GM20431 (cell line): ENCODE measurements around the gene CEP78.

ENCODE experiments used
- in situ Hi-C: fragments of 300-500 bp; cut with MseI, MboI; formaldehyde crosslinking; loops from one replicate; pipeline ENCODE4 v1.15.0; 2020; ENCODE audit warnings: low sequenced_read_pairs; ENCODE audit not compliant: unreplicated experiment

The CEP78 gene

DNA sequence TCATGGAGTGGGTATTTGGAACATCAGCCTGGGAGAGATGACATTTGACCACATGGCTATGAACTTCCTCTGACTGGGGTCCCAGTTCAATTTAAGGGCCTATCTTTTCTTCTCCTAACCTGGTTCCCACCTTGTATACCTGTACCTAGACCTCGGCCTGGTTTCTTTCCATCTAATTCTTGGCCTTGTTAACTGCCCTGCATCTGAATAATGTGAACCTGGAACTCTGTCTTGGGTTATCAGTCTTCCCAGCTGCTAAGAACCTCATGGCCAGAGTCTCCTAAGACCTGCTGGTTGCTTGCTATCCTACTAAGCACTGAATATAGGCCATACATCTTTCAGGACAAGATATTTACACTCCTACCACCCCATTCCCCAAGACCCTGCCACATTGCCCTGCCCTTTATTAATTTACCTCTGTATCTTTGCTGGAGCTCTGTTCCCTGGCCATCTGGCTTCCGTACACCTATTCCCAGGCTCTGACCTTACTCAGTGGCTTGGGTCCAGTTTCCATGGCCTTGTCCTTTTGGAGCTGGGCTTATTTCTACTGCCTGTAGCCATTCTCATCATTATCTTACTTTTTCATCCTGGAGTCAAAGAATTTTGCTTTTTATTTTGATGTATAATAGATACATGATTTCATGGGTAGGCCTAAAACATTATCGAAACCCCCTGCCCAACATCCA, 67.6 kb downstream of the CEP78 start:
- in situ Hi-C loops = no loop called here

DNA sequence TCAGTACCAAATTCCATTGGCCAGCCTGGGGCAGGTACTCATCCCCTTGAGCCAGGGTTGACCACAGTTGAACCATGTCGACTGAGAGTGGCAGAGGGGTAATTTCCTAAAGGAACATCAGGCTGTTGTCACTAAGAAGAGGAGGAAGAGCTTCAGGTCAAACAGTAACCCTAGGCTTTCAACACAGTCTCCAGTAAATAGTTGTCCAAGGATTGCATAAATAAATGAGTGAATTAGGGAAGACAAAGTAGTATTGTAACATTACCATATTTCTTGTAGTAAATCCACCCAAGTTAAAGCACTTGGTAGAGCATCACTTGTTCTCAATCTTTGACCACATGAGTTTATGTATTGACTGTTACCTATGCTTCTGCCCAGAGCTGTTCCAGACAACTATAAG, 68.5 kb downstream of the CEP78 start:
- in situ Hi-C loops = no loop called here

DNA sequence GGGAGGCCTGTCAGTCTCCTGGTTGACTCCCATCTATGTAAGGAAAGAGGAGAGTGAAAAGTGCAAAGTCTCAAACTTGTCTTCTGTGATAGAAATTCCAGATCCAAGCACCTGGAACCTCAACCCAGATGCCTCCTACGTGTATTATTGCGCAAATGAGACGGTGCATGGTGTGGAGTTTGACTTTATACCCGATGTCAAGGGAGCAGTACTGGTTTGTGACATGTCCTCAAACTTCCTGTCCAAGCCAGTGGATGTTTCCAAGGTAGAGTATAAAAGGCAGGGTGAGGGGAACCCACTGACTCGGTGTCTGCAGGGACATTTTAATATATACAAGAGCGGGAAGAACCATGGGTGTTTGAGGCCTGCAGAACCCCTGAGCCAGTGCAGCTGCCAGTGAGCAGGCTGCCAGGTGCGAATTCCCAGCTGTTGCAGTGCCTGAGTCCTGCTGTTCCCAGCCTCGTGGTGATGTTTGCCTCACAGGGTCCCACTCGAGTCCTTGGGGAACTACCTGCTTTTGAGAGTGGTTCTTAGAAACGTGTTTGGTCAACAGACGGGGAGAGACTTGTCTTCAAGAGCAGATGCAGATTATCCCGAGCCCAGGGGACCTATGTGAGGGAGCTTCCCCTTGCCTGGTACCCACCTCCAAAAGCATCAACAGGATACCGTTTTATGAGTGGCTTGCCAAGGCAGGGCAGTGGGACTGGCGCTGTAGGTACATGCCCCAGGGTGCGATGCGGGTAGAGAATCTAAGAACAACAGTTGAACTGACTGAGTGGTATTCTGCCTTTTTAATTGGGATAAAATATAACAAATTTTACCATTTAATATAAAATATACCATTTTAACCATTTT, 70.6 kb downstream of the CEP78 start:
- in situ Hi-C loops = no loop called here

DNA sequence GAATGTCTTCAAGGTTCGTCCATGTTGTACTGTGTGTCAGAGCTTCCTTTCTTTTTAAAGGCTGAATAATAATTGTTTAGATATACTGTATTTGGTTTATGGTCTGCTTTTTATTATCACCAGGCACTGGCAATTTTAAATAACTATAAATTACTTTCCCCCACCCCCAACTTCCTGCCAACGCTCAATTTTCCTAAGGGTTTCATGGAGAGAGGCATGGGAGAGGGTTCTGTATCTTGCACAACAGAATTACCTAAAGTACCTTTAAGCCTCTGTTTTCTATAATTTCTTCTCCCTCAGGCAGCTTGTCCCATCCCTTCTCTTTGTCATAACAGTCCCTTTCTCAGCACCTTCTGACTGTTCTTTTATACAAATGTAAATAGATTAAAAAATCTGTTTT, 71.5 kb downstream of the CEP78 start:
- in situ Hi-C loops = no loop called here

DNA sequence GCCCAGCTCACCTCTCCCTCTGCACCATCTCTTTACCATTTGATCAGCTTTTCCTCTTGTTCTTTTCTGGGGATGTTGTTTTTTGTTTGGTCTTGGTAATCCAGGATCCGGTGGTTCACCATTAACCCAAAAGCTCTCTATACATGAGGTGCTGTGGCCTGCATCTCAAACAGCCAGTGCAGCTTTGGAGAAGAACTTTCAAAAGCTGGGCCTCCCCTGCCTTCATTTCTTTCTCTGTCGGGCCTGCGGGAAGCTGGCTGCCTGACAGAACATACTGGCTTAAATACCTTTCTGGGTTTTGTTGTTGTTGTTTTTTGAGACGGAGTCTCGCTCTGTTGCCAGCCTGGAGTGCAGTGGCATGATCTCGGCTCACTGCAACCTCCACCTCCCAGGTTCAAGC, 73.2 kb downstream of the CEP78 start:
- in situ Hi-C loops = no loop called here

DNA sequence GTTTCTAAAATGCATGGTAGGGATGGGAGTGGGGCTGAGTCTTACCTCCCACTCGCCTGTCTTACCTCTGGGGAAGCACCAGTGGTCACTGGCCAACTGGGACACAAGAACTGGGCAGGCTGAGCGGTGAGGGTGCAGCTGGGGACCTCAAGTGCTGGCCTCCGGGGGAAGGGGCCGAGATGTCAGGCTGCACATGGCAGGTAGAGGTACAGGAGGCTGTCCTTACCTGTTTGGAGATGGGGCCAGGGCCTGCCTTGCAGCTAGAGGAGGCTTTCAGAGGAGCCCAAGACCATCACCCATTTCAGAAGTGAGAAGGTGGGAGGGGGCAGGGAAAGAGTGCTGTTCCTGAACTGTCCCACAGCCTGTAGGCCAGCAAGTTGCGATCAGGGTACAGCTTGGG, 75.2 kb downstream of the CEP78 start:
- in situ Hi-C loops = no loop called here

DNA sequence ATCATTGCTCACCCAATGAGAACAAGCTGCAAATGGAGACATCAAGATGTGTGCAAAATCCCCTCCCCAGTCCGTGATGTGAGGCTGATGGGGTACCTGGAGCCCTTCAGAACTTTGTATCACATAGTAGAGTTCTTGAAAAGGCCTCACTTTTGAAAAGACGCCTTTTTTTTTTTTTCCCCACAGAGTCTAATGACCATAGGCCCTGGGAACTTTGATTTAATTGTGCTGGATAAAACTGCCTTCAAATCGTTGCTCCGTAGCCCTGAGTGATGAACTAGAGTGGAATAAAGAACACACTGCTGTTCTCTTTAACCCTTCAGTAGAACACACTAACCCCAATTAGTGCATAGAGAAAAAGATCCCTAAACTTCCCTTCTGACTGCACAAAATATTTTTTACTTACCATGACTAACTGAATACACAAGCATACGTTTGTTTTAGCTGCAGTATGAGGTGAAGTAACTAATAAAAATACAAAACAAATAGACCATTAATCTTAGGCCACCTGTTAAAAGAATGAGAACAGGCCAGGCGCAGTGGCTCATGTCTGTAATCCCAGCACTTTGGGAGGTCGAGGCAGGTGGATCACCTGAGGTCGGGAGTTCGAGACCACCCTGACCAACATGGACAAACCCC, 76.1 kb downstream of the CEP78 start:
- in situ Hi-C loops = no loop called here

DNA sequence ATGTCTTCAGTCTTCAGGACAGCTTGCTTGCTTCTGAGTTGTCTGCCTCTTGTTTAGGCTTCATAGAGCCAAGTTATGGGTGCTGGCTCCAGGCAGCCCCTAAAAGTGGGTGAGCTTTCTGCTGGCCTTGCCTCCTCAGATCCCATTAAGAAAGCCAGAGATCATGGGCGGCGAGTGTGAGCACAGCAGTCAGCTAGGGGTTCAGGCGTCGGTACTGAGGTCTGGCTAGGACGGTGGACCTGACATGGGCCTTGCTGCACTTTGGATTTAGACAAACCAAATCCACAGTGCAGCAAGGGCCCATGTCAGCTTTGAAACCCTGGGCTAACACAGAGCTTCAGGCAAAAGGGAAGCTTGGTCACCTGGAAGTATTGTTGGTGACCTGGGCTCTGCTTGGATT, 78.7 kb downstream of the CEP78 start:
- in situ Hi-C loops = no loop called here

DNA sequence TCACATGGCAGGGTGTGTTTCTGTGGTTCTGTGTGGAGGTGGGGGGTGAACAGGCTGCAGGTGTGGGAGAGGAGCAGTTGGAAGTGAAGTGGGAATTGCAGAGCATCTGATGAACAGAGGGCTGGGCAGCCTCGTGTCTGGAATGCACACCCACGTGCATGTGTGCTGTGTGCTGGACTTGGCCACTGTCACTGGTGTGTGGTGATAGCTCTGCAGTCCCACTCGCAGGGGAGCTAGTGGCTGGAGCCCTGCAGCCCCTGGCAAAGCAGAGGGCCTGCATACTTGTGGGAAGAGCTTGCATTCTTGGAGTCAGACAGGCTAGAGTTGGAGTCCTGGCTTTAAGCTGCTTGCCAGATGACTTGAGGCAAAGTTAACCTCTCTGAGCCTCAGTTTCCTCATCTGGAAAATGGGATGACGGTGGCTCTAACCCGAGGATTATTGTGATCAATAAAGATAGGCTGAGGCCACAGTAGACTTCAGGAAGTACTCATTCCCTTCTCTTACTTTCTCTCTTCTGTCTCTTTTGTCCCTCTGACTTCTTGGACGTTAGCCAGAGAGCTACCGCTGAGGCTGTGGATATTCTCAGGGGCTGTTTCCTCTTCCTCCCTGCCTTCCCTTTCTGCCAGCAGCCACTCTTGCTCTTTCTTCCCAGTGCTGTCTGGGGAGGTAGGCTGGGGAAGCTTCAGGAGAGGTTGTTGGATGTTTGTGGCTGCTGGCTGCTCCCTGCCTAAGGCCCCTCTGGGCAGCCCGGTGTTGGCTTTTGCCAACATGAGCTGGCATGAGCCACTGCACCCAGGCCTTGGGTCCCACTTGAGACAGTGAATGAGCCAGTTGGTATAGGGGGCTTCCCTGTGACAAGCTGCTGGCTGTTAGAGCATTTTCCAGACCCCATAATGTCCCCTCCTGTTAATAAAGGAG, 79.3 kb downstream of the CEP78 start:
- in situ Hi-C loops = no loop called here

DNA sequence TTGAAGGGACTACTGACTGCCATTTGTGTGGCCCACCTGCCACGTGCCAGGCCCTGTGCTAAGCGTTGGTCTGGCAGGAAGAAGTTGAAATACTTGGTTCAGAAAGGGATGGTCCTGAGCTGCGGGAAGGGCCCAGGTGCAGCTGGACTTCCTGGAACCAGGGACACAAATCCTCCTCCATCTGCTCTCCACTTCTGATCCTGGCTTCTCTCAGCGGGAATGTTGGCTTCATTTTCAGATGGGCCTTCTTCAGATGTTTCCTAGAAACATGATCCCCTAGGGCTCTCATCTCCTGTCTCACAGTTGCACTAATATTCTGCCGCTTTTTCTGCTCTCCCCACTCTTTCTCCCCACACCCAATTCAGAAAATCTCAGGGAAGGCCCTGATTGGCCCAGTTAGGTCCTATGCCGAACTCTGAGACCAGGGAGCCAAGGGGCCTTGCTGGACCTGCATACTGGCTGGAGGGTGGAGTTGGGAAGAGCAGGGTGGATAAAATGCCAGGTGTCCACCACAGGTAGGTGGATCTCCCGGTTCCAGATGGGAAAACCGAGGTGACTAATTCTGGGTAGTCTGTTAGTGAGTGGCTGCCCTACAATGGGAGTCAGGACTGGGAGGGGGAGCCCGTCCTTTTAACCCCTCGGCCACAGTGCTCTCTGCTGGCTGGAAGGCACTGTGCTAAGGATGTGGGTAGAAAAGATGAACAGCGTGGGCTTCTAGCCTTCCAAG, 80.5 kb downstream of the CEP78 start:
- in situ Hi-C loops = no loop called here

DNA sequence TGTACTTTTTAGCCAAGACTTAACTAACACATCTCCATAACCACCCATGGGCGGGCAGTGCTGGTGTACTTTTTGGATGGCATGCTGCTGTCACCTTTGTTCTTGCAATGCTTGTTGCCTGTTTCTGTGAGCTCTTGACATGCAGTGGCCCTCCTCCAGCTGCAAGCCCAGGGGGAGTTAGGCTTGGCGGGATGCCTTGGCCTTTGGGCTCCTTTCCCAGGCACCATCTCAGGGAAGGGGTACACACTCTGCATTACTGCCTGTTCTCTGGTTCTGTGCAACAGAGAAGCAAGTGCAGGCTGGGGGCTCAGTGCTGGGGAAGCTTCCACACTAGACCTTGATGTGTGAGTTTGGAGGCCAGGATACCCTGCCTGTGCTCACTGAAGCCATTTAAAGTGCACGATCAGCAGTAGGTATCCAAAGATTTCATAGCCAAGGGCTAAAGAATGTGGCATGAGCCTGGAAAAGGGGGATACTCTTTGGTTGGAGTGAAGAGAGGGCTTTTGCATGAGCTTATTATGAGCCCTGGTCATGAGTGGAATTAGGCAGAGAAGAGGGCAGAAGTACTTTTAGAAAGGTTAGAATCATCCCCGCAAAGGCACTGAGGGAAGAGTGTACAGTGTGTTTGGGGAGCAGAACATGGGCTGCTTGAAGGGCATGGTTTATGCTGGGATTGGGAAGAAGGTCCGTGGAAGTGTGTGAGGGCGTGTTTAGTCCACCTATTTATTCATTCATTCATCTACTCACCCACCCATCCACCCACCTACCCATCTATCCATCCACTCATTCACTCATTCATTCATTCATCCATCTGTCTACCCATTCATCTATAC, 83.5 kb downstream of the CEP78 start:
- in situ Hi-C loops = no loop called here

DNA sequence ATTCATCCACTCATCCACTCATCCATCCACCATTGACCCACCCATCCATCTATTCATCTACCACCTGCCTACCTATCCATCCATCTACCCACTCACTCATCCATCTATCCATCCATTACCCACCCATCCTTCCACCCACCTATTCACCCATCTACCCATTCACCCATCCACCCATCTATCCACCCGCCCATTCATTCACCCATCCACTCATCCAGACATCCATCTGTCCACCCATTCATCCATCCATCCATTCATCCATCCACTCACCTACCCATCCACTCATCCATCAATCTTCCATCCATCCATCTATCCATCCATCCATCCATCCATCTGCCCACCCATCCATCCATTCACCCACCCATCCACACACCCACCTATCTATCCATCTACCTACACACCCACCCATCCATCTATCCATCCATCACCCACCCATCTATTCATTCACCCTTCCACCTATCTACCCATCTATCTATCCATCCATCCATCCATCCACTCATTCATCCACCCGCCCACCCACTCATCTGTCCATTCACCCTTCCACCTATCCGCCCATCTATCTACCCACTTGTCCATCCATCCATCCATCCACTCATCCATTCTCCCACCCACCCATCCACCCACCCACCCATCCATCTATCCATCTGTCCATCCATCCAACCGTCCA, 84.3 kb downstream of the CEP78 start:
- in situ Hi-C loops = no loop called here

DNA sequence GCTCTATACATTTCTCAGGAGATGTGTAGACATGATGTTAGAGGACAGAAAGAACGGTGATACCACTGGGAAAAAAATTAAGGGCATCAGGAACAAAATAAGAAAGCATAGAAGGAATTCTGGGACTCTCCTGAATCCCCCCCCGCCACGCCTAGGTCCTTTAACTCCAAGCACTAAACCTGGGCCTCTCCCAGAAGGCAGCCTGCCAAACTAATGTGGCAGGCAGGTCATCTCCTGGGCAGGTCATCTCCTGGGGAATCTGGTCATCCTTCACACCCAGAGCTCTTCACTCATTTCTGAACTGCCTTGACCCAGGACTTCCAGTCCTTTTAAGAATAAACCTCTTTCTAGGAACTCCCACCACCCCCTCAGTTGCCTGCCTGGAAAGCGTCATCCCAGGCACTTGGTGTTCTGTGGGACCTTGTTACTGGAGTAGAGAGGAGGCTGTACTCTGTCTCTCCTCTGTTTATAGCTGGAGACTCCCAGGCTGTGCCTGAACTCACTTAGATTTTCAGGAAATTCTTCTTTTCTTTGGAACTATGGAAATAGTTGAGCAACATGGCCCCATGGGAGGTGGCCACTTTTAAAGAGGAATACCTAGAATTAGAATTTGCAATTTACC, 85.1 kb downstream of the CEP78 start:
- in situ Hi-C loops = no loop called here

DNA sequence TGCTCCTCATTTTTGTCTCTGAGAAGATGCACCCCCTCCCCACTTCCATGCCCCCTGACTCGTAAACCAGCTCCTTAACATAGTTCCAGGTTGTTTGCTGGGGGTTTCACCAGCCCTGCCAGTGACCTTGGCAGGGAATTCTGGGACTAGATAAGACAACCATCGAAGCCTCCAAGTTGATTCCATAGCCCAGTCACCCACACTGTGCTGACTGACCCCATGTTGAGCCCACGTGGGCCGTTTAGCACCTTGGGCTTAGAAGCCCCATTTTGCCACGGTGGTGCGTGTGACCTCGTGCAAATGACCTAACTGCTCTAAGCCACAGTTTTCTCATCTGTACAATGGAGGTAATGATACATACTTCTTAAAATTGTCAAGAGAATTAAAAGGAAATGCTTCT, 85.6 kb downstream of the CEP78 start:
- in situ Hi-C loops = no loop called here

DNA sequence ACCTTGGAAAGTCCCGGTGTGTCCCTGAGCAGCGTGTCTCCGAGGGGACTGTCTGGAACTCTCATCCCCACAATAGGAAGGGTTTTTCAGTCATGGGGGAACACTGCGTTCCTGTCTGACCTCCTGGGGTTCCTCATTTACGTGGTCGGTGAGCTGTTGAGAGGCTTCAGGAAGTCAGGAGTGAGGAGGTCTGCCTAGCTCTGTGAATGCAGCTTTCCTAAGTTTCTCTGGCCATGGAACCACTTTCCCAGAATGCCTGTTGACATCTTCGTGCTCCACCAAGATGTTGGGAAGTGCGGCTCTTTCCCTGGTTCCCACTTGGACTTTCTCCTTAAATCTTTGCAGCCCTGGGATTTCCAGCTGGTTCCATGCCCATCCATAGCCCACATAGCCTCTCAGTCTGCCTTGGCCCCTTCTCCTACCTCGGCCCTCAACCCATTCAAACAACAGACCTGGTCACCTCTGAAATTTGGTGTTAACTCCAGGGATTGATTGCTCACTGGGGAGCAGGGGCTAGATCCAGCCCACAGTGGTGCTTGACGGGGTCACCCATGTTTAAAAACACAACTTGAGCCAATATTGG, 88.3 kb downstream of the CEP78 start:
- in situ Hi-C loops = no loop called here

DNA sequence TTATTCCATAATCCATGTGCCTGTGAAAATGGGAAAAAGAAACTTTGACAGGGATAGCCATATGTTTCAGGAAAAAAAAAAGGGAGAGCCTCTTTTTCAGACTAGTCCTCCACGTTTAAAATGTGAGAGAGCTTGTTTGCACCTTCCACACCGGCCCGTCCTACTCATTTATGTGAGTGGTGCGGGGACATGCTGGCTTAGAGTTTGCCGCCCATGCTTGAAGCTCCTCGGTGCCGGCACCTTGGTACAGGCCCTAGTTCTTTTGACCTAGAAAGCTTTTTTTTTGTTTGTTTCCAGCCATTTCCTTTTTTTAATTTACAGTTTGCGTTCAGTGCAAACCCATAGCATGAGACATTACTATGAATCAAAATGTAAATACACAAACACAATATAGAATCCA, 88.8 kb downstream of the CEP78 start:
- in situ Hi-C loops = no loop called here

DNA sequence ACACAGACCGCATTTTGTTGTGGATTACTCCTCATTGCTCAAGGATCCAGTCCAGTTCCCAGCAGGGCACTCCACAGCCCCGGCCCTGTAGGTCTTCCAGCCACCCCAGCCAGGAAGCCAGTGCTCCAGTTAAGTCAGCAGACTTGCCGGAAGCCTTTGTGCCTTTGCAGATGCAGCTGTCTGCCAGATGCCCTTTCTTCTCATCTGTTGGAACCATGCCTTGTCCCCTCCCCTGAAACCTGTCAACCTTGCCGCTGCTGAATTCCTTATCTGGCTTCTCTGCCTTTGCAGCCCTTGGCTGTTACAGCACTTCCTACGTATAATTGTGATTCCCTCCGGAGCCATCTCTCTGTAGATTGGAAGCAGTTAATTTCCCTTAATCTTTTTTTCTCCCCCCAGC, 89.5 kb downstream of the CEP78 start:
- in situ Hi-C loops = no loop called here
